GM21786 (cell line): ENCODE results near the gene ETV3.
"Not testable (repeated sequence)": the region's sequence is repeated elsewhere in the genome, so short reads cannot be mapped to it uniquely, and the experiment has no call there.

Experiments
- ATAC-seq: cut with Tn5 transposase; IDR thresholded peaks from one replicate; pipeline ENCODE4 v1.9.1; 2021; ENCODE audit not compliant: unreplicated experiment

The ETV3 gene

DNA sequence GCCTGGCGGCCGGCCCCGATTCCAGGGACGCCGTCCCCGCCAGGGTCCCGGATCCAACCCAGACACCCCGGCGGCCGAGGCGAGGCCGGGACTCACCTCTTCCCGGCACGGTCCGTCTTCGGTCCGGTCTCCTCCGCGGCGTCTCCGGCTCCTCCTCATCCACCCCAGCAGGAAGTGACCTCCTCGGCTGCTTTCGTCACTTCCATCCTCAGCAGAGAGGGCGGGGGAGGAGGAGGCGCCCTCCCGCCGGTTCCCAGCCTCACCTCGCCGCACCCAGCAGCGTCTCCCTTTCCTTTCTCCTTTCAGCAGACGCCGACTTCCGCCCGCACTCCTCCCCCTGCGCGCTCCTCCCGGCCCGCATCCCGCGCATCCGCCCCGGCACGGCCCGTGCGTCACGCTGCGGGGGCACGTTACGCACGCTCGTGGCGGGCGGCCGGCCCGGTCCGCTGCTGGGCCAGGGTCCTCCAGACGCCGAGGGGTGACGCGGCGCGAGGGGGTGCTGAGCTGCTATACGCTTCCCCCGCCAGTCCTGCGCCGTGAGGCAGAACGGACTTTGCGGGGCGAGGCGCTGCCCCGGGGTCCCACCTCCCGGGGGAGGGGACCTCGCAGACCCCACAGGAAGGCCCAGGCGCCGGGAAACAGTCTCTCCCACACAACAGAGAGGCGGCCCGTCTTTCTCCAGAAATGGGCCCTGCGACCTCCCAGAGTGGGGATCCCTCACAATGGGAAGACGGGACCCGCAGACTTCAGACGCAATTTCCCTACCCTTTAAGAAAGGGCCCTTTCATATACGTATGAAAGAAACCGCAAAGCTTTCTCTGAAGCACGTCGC is at the start of gene ETV3:
Gene ETV3 (minus strand): TSS at position 176 of the 832 bp plus-strand sequence. CDS start 2,043 bp downstream, outside the sequence.
- ATAC-seq = peak; percentile 81

DNA sequence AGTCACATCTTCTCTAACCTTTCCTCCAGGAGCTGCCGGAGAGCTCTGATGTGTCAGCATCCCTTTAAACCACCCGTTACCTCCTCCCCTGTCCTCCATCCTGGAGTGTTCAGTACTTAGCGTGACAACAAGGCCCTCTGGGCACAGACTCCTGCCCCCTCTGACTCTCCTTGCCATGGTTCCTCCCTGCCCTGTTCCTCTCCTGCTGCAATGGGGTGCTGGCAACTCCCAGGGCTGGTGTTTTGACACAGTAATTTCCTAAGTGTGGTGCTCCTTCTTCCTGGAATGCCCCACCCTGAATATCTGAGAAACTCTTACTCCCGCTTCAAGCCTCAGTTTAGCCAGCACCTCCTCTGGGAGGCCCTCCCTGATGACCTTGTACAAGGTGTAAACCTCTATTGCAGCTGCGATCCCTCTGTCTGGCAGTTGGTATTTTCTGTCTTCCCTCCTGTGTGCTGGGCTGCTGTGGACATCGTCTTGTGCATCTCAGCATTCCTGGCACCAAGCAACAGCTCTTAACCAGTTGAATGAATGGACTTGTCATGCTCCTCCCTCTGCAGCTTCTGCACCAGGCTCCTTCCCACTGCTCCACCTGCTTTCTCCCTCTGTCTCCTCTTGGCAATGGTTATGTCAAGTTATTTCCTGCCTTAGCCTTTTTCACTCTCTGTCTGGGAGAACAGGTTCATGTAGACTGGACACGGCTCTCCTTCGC is 48.2 kb upstream of the ETV3 start:
- ATAC-seq = no peak

DNA sequence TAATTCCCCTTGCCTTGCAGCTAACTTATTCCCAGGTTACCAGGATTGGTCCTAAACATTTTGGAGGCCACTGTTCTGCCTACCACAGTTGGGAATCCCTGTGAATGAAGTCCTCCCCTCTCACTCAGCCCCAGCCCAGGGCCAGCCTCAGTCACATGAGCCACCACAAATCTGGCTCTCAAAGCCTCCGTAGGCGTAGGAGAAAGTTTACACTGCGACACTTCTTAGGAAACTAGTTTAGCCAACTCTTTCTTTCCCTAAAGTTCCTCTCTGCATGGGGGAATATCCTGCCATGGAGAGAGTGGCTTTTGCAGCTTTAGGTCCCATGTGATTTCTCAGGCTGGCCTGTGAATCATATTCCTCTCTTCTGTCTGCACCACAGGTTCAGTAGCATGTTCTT is 45.7 kb upstream of the ETV3 start:
- ATAC-seq = no peak

- not testable (repeated sequence) for ATAC-seq
These were observed 44.2 kb upstream of the ETV3 start for GRCh38 chr1:157182371-157182770.

DNA sequence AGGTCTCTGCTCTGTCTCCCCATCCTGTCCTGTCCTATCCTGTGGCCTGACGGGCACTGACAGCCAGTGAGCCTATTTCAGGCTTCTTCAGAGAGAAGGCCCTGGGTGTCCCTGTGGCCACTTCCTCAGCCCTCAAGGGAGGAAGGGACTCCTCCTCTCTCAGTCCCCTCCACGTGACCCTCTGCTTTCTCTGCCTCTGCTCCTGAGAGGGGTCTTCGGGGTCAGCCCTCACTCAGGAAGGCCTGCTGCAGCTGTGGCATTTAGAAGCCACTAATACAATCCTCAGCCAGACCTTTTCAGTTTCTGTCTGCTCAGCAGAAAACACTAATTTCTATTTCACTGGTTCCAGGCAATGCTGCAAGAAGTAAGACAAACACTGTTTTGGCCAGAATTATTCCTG is 43.6 kb upstream of the ETV3 start:
- no peak for ATAC-seq

GRCh38 chr1:157181258-157181657 is 43.1 kb upstream of the ETV3 start:
- ATAC-seq = no peak

DNA sequence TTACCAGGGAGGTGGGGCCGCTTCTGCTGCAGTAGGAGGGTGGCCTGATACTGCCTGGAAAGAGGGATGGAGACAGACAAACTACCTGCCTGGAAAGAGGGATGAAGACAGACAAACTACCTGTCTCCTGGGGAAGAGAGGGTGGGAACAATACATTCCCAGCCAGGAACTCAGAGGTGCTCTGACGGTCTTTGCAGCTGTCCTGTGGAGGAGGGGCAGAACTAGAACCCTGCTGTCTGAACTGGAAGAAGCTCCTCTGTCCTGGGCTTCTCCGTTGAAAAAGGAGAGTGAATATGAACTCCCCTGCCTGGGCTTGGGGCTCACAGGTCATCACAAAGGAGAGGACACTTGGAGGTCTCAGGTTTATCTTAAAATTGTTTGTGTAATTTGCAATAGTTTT is 40.3 kb upstream of the ETV3 start:
- ATAC-seq = no peak

GRCh38 chr1:157177733-157178394 is 39.7 kb upstream of the ETV3 start:
- no peak for ATAC-seq

DNA sequence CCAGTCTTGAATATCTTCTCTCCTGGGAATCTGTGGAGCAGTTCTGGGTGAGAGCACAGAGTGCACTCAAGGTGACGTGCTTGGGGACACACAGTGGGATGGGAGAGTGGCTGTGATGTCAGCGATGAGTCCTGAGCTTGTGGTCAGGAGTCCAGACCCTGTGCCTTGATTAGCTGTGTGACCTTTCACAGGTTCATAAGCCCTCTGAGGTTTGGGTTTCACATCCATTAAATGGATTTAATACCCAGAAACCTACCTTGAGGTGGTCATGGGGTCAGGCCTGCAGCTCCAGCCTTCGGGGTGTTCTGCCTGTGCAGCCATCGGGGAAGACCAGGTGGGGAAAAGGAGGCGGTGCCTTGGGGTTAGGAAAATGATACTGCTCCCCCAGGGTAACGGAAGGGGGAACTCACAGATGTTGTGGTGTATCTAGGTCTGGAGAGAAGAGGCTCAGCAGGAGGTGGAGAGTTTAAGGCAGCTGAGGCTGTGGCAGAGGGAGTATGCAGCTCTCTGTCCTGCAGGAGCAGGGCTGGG is 38.5 kb upstream of the ETV3 start:
- ATAC-seq = peak; percentile 38

DNA sequence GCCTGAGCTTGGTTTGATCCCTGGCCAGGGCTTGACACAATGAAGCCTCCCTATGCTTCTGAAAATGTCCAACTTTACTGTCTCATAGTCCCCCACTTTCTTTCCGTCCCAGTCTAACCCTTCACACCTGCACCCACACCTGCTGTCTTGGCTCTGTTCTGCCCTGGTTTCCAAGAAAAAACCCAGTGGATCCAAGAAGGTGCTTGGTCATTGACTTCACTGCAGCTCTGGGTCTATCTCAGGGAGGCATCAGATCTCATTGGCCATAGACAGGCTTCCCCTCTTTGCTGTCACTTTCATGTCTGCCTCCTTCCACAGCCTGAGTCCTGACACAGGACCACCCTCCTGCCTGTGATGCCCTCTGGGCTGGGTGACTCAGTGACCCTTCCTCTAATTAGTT is 37.8 kb upstream of the ETV3 start:
- ATAC-seq = no peak

DNA sequence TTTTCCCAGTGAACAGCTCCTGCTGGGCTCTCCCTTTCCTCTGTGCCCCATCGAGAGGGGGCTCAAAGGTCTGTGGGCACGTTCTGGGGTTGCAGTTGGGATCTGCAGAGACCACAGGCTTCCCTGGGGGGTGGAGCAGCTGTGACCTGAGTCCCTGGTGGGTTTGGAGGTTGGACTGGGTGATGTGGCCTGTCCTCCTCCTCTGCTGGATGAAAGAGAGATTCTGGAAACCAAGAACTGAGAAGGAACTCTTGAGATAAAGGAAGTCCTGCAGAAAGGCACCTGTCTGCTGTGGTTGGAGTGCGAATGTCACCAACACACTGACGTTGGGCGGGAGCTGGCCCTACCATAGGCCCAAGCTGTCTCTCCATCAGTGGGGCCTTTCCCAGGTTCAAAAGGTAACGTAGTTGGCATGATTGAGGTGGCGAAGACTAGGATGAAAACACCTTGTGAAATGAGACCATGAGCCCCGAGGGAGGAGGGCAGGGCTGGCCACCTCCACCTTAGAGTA is 35.8 kb upstream of the ETV3 start:
- no peak for ATAC-seq

GRCh38 chr1:157173241-157173640 is 35.0 kb upstream of the ETV3 start:
- ATAC-seq = not testable (repeated sequence)

- ATAC-seq = not testable (repeated sequence)
These were observed 34.4 kb upstream of the ETV3 start for GRCh38 chr1:157172591-157172990.

- not testable (repeated sequence) for ATAC-seq
These were observed 33.8 kb upstream of the ETV3 start for GRCh38 chr1:157171903-157172503.

- ATAC-seq = no peak
These were observed 32.7 kb upstream of the ETV3 start for GRCh38 chr1:157170677-157171515.

- no peak for ATAC-seq
These were observed 29.8 kb upstream of the ETV3 start for GRCh38 chr1:157168015-157168414.

GRCh38 chr1:157167437-157167836 is 29.2 kb upstream of the ETV3 start:
- ATAC-seq = no peak

GRCh38 chr1:157166590-157166989 is 28.4 kb upstream of the ETV3 start:
- ATAC-seq = no peak

DNA sequence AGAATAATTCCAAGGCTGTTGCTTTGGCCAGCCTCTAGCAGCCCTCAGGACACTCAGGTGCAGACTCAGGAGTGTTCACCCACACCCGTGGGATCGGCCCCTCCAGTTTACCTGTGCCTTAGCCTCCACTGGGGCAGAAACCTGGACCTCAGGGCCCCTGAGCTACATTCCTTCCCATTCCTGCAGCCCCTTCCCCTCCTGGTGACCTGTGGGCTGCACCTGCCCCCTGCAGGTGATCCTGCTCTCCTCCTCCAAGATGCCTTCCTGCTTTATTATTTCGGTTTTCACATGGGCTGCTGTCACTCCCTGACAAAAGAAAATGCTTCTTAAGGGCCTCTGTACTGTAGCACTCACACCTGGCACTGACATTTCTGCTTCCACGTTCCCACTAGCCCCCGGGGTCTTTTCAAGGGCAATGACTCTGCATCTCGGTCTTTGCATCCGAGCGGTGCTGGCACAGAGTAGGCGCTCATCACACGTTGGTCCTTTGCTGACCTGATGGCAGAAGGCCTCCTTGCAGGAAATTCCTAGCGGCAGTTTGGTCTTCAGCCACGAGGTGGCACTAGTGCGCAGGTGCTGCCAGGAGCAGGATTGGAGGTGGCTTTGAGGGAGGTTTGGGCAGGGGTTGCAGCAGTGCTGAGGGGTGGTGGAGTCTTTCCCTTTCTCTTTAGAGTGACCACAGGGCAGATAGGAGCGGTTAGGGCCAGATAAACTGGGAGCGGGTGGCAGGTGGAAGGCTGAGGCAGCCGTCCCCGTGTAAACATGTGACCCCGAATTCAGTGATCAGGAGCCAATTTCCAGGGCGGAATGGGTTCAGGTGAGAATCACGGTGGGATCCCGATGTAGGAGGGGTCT is 25.3 kb upstream of the ETV3 start:
- ATAC-seq = no peak
